Measurements from ENCODE around the gene TMEM161A.
"Not testable (repeated sequence)": the region's sequence is repeated elsewhere in the genome, so short reads cannot be mapped to it uniquely, and the experiment has no call there.

The TMEM161A gene

DNA sequence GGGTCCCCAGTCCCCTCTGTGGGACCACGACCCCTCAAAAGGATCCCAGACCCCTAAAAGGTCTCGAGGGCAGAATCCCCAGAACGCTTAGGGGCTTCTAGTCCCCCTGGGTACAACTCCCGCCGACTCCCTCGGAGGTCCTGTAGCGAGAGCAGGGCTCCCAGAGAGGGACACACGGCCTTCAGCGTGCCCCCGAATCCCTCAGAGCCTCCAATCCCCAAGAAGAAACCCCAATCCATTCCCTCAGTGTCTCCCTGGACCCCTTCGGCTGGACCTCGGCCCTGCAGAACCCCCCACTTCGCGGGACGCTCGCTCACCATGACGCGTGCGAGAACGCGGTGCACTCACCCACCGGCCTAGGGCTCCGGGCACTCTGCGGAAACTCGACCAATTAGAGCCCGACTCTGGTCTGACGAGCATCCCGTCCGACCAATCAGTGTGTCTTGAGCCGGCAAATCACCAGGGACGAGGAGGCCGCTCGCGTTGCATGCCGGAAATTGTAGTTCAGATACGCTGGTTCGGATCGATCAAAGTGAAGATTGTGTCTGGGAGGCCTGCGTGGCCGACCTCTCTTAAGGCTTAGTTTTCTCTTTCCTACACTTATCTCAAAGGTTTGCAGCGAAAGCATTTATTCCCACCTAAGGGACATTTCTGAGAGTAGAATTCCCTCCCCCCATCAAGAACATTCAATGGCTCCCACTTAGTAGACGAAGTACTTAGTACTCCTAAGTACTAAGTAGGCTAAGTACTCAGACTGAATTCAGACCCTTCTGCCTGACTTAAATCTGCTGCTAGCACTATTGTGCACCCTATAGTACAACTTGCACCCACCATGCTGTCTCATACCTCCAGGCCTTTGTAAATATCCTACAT, at the start of gene TMEM161A:
Gene TMEM161A (minus strand): TSS at position 370 of the 873 bp plus-strand sequence. CDS start 50 bp downstream, at position 320.
- DNase-seq (ENCODE audit: low read depth): peak; percentile 99

GRCh38 chr19:19186742-19187141, 48.5 kb upstream of the TMEM161A start:
- no peak for DNase-seq (ENCODE audit: low read depth)

GRCh38 chr19:19185853-19186740, 47.8 kb upstream of the TMEM161A start:
- DNase-seq (ENCODE audit: low read depth): peak; percentile 72

- no peak for DNase-seq (ENCODE audit: low read depth)
Measured at GRCh38 chr19:19181488-19181998, 43.3 kb upstream of the TMEM161A start.

DNA sequence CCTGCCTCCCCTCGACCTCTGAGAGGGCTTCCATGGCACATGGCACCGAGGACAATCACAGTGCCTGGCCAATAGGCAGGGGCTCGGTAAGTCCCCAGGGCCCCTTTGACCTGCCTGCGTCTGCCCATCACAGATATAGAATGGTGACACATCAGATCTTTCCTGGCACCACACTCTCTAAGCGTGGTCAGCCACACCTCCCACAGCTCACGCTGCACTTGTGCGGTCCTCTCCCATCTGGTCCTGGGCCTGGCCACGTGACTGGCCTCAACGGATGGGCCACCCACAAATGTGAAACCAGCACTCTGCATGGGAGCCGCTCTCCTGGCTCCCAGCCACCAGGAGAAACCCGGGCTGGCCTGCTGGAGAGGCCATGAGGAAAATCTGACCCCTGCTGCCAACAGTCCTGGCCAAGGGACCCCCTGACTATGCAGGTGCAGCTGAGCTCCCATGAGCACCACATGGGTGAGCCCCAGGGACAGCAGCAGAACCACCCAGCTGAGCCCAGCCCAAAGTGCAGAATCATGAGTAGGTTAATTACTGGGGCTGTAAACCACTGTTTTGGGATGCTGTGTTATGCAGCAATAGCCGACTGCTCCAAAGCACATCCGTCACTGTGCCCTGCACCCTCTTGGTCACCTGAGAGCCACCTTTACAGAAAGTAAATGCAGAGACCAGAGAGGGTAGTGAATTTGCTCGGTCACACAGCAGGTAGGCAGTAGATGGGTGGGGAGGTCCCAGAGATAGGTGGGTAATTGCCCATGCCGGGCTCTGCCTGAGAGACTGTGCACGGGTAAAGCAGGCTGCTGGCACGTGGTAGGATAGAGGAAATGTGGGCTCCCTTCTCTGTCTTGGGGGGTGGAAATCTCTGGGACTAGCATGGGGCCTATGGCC, 41.5 kb upstream of the TMEM161A start:
- DNase-seq (ENCODE audit: low read depth): no peak

DNA sequence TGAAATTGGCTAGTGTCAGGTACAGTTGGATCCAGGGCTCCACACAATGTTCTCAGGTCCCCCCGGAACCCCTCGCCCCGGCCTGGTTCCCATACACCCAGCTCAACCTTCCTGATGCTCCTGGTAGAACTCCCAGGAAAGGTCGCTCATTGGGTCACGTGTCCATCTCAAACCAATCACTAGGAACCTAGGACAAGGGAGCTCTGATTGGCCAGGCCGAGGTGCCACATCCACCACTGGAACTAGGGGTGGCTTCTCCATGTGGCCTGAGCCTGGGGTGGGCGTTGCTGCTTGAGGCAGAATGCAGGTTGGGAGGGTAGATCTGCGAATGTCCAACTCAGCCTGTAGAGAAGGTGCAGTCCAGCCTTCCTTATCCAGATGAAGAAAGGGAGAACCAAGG, 38.7 kb upstream of the TMEM161A start:
- DNase-seq (ENCODE audit: low read depth): peak; percentile 26

GRCh38 chr19:19173243-19173642, 35.0 kb upstream of the TMEM161A start:
- DNase-seq (ENCODE audit: low read depth): not testable (repeated sequence)

GRCh38 chr19:19171821-19172532, 33.7 kb upstream of the TMEM161A start:
- no peak for DNase-seq (ENCODE audit: low read depth)

GRCh38 chr19:19170873-19171672, 32.8 kb upstream of the TMEM161A start:
- DNase-seq (ENCODE audit: low read depth): no peak

DNA sequence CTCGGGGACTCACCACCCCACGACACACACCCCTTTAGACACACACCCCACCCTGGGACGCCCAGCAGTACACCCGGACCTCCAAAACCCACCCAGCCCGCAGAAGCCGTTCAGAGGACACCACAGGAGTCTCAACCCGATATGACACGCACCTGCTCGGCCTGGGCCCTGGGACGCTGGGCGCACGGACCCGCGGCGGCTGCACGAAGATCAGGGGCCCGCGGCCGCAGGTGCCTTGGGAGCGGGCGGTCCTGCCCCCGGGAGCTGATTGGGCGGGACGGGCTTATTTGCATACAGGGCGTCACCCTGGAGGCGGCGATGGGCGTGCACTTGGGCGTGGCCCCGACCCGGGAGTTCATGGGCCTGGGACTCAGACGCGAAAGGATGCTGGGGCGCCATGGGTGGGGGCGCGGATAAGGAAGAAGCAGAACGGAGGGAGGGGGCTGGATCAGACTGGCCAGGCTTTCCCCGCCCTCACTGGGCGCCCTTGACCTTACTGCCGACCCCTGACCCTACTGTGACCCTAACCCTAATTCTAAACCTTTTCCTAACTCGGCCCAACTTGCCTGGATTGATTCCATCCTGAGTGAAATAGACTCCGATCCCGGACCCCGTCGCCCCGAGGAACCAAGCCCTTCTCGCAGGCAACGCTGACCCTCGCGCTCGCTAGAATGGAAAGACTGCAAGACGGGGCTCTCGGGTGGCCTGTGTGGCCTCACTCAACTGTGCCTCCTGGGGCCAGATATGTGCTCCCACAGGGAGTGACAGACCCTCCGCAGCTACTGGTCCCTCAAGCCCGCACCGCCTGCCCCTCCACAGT, 32.0 kb upstream of the TMEM161A start, which contains the start of gene MEF2B:
Gene MEF2B (minus strand): TSS at position 211 of the 820 bp plus-strand sequence. CDS start 19,528 bp downstream, outside the sequence.
- DNase-seq (ENCODE audit: low read depth): peak; percentile 51

GRCh38 chr19:19169236-19170052, 31.2 kb upstream of the TMEM161A start:
- DNase-seq (ENCODE audit: low read depth): no peak

DNA sequence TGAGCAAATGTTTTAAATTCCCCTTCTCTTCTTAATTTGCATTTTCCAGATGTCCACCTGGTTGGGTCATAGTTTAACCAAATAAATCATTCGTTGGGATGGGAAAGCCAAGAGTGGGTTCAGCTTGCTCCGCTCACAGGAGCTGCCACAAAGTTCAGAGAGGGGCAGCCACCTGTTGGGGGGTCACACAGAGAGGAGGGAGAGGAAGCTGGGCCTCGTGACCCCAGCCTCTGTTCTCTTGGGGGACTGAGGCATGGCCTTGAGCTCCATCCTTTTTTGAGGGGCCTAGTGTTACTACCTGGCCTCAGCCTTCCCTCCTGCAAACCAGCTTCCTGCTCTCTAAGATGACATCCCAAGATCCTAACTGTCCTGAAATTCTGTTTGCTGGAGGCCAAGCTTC, 29.3 kb upstream of the TMEM161A start:
- no peak for DNase-seq (ENCODE audit: low read depth)

DNA sequence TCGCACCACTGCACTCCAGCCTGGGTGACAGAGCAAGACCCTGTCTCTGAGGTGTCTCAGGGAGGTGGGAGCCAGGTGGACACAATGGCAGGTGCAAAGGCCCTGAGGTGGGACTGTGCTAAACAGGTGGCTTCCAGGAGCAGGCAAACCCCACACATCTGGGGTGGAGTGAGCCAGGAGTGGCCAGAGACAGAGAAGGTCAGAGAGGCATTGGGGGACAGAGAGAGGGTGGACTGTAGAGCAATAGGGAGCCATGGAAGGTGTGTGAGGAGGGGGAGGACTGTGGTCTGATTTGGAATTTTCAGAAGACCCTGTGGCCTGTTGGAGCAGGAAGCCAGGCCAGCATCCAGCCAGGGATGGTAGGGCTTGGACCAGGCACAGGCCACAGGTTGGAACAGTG, 27.1 kb upstream of the TMEM161A start:
- DNase-seq (ENCODE audit: low read depth): no peak

DNA sequence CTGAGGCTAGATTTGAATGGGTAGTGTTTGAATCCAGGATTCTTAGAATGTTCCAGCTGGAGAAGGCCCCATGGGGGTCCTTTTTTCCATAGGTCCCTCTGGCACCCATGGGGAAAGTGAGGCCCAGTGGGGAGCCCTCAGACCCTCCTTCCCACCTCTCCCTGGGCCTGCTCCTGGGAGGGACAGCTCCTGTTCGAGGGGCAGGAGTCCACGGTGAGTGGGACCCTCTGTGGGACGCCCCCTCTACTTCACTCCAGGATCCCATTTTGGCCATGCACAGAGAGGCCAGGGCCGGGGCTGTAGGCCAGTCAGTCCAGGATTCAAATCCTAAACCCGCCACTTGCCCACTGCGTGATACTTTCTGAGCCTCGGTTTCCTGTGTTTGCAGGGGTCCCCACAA, 24.2 kb upstream of the TMEM161A start:
- no peak for DNase-seq (ENCODE audit: low read depth)

DNA sequence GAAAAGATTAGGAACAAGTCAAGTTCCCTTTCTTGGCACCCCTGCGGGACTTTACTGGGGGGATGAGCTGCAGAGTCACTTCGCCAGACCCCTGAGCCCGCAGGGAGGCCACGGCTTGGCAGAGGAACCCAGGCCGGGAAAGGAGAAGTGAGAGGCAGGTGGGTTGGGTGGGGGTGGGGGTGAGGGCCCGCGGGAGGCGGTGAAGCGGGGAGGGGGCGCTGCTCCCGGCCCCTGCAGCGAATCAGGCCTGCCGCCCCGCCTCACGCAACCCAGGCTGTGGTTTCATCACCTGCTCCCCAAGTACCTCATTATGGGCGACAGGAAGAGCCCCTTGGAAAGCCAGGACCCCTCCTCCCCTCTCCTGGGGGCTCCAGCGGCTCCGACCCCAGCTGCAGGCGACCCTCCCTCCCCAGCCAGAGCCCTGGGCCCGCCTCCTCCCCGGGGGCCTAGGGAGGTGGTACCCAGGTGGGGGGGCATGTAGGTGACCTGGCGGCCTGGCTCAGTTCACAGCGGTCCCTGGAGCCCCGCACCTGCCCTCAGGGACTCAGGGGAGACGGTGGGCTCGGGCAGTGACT, 22.3 kb upstream of the TMEM161A start:
- DNase-seq (ENCODE audit: low read depth): no peak

DNA sequence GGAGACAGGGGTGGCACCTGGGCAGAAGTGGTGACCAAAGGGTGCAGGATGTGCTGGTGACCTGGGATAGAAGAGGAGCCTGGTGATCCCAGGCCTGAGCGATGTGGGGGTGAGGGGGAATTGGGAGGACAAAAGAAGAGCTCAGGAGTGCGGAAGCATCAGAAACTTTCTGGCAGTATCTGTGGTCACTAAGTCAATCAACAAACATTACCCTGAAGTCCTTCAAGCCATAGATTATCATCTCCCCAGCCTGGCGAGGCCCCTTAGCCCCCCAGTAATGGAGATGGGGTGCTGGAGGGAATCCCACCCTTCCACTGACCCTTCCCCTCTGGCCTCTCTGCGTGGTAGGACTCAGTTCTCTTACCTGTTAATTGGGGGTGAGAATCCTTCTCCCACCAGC, 21.3 kb upstream of the TMEM161A start:
- no peak for DNase-seq (ENCODE audit: low read depth)

GRCh38 chr19:19157808-19158207, 19.5 kb upstream of the TMEM161A start:
- no peak for DNase-seq (ENCODE audit: low read depth)
